ENCODE data around the gene L1CAM. TPM values are rescaled to one million over a fixed set of nuclear protein-coding genes. Genes with fewer than 3 reads are reported as not detected.

The L1CAM gene
- total and polyA plus RNA-seq, 9 of the 15 experiments (the other 6 are each of a cell fraction or from before 2014, with no cell fraction given), result 0.09 to 0.86 (median 0.26) TPM; not detected in 3

- TF ChIP-seq PATZ1 (CRISPR knock-in tag; IDR thresholded peaks at IDR 0.05; ENCODE audit: borderline replicate concordance), result no peak
Observed at GRCh38 chrX:153922932-153923857, 37.2 kb upstream of the L1CAM start (continued).

GRCh38 chrX:153921511-153922446 is 35.8 kb upstream of the L1CAM start:
- DNase-seq (ENCODE audit: extremely low read depth in 1 of 4, low spot score in 3 of 4) (no peak), ATAC-seq (no peak), FAIRE-seq (no peak)
- Histone ChIP-seq H3K27ac (ENCODE audit: extremely low read depth, low read depth, low read length) (no peak overlapping the region), H3K4me2 (ENCODE audit: insufficient read depth, low read length) (no peak overlapping the region), H3K9me3 (replicated peaks; ENCODE audit: control insufficient read depth, insufficient read depth, low read depth, low read length) (no peaks in the 10 kb centered on the region), H4K20me1 (replicated peaks; ENCODE audit: control insufficient read depth, insufficient read depth, low read length) (no peaks in the 10 kb centered on the region), H3K79me2 (ENCODE audit: control insufficient read depth, insufficient read depth, low read length) (peaks cover 35% of the 10 kb centered on the region), H3K4me3 (no peak overlapping the region), H3K36me3 (ENCODE audit: control insufficient read depth, insufficient read depth, low read length) (peaks cover 32% of the 10 kb centered on the region; the same call in 2 of the 3 replicates), H3K4me1 (replicated peaks in 1 of 2; ENCODE audit: control insufficient read depth in 2 of 2, insufficient read depth in 2 of 2, low read length in 2 of 2) (peaks cover 12 to 38% of the 10 kb centered on the region in 2 experiments; a peak in 4 of 5 replicates), H3K9me1 (ENCODE audit: control insufficient read depth, insufficient read depth, low read length) (no peaks in the 10 kb centered on the region), H2AFZ (ENCODE audit: low read depth, low read length) (no peak overlapping the region), H3K27me3 (ENCODE audit: control insufficient read depth in 2 of 2, insufficient read depth in 2 of 2, low read length in 2 of 2) (no peaks in the 10 kb centered on the region), H3K9ac (ENCODE audit: insufficient read depth in 1 of 2, low read depth in 2 of 2, low read length in 2 of 2) (no peak overlapping the region)
- 77% methylated on average over 11 of the region's 40 CpGs for WGBS (ENCODE audit: insufficient coverage, low coverage, missing lambda C conversion rate)
- ChIA-PET CTCF (ENCODE audit: low intra/inter-chr PET ratio) (no interaction called here), POLR2A (interaction anchor here (0.6 to 0.8 kb wide), 3 partner anchors 12 to 45 kb away, joined by 3 to 5 read pairs (median 4); no protein-coding TSS in a partner anchor)
- TF ChIP-seq CSDE1 (IDR thresholded peaks at IDR 0.05), result no peak
- TF ChIP-seq ZNF143 (CRISPR knock-in tag; IDR thresholded peaks at IDR 0.05), result no peak
- no peak for TF ChIP-seq ZBTB8A (IDR thresholded peaks at IDR 0.05; ENCODE audit: partially characterized antibody)
- no peak for TF ChIP-seq CUX1 (CRISPR knock-in tag; IDR thresholded peaks at IDR 0.05)
- no peak for TF ChIP-seq HES1 (IDR thresholded peaks at IDR 0.05; ENCODE audit: low read depth)
- TF ChIP-seq ZNF263 (CRISPR knock-in tag; IDR thresholded peaks at IDR 0.05; ENCODE audit: borderline replicate concordance), result no peak
- no peak for TF ChIP-seq SOX6 (IDR thresholded peaks at IDR 0.05)
- TF ChIP-seq POLR2G (IDR thresholded peaks at IDR 0.05; ENCODE audit: low read depth, low read length), result peak; percentile 47; the same call in 1 of the 2 replicates
- no TSS peak for BruUV-seq (replicated peaks)
- intact Hi-C loops (cut with micrococcal nuclease), result no loop called here
- in situ Hi-C loops (cut with MboI), result no loop called here

Data from K562 (cell line).